ENCODE data around the gene EIF1.
A peak's percentile ranks its signal among the peaks of the same experiment; 100 is the strongest.
"Not testable (repeated sequence)": the region's sequence is repeated elsewhere in the genome, so short reads cannot be mapped to it uniquely, and the experiment has no call there.

EIF1 gene

DNA sequence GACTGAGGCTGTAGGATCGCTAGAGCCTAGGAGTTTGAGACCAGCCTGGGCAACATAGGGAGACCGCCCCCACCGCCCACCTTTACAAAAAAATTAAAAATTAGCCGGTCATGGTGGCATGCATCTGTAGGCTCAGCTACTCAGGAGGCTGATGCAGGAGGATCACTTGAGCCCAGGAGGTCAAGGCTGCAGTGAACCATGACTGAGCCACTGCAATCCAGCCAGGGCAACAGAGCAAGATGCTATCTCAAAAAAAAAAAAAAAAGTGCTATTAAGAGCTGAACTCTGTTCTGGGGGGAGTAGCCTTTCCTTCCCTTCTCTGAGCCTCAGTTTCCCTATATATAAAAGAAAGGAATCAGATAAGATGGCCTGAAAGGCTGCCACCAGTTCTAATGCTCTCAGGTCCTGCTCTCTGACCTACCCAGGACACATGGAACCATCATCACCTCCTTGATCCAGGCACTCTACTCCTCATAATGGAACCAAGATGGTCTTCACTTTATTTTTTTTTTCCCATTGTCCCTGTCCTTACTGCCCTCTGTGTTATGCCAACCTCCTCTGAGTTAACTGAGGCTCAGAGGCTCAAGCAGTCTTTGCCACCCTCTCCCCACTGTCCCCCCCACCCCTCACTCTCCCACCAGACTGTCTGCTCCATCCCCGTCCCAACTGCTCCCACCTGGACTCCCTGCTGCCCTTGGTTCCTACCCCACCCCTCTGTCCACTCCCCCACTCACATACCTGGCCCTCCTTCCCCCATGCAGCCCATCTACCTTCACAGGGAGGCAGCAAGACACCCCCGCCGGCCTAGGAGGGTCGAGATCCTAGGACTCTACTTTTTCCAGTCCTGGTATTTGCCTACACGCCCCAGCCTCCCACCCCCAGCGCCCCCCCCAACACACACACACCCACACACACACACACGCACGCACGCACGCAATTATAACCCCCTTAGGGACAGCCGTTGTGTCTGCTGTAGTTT lies 23.8 kb upstream of the EIF1 start:
- TF ChIP-seq CTCF (conservative IDR thresholded peaks at IDR 0.05; ENCODE audit: low read depth, low read length) = no peak
- H3K4me3 ChIP-seq (ENCODE audit: low read depth, low read length) = peak overlapping the region; percentile 62
- DNase-seq (ENCODE audit: low read depth) = no peak

DNA sequence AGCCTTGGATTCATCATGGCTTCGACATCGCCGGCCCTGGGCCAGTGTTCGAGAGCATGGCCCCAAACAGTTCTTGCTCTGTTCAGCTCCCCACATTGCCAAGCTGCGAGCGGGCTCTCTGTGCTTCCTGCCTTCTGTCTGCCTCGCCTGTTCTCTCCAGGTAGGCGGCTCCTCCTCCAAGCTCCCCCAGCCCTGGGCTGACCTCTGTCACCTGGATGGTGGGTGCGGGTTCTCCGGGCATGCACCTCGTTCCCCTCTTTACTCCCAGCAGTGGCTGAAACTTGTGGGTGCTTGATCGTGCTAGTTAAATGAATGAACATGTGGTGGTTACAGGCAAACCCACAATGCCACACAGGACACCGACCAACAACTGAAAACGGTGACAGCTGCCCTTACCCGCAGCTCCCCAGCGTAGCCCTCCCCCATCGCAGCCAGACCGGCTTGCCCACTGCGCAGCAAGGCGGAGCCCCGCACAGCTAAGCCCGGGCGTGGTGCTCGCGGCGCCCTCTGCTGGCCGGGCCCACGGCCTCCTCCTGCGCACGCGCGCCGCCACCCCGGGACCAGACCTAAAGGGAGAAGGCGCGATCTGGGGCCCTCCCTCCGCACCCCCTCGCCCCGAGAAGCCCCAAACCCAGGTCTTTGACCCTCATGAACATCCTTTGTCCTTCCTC lies 23.0 kb upstream of the EIF1 start:
- TF ChIP-seq CTCF (conservative IDR thresholded peaks at IDR 0.05; ENCODE audit: low read depth, low read length) = peak; percentile 63
- H3K4me3 ChIP-seq (ENCODE audit: low read depth, low read length) = peak overlapping the region; percentile 62
- DNase-seq (ENCODE audit: low read depth) = peak; percentile 83

GRCh38 chr17:41666237-41666641 lies 22.4 kb upstream of the EIF1 start:
- peak overlapping the region; percentile 62 for H3K4me3 ChIP-seq (ENCODE audit: low read depth, low read length)
- DNase-seq (ENCODE audit: low read depth) = peak; percentile 80
- TF ChIP-seq CTCF (conservative IDR thresholded peaks at IDR 0.05; ENCODE audit: low read depth, low read length) = no peak

DNA sequence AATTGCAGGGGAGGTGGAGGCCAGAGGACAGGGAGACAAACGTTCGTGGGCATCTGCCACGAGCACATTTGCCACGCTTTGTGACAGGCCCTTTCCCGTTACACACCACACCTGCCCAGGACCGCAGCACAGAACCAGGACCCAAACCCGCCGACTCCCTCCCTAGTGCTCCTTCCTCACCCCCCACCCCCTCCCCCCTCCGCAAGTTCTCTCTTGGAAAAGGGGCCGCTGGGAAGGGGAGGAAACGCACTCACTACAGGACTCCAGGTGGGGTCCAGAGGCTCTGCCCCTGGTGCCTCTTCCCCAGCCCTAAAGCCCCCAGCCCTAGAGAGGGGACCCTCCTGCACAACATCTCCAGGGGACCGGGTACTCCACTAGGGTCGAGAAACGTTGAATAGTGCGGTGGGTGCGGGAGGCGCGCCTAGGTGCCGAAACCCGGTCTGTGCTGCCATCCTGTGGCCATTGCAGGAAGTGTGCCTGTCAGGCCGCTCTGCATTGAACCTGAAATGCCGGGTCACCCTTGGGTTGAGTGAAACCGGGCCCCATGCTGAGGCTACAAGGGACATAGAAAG lies 21.9 kb upstream of the EIF1 start:
- H3K4me3 ChIP-seq (ENCODE audit: low read depth, low read length) = peak overlapping the region; percentile 62
- TF ChIP-seq CTCF (conservative IDR thresholded peaks at IDR 0.05; ENCODE audit: low read depth, low read length) = peak; percentile 94
- peak; percentile 76 for DNase-seq (ENCODE audit: low read depth)

DNA sequence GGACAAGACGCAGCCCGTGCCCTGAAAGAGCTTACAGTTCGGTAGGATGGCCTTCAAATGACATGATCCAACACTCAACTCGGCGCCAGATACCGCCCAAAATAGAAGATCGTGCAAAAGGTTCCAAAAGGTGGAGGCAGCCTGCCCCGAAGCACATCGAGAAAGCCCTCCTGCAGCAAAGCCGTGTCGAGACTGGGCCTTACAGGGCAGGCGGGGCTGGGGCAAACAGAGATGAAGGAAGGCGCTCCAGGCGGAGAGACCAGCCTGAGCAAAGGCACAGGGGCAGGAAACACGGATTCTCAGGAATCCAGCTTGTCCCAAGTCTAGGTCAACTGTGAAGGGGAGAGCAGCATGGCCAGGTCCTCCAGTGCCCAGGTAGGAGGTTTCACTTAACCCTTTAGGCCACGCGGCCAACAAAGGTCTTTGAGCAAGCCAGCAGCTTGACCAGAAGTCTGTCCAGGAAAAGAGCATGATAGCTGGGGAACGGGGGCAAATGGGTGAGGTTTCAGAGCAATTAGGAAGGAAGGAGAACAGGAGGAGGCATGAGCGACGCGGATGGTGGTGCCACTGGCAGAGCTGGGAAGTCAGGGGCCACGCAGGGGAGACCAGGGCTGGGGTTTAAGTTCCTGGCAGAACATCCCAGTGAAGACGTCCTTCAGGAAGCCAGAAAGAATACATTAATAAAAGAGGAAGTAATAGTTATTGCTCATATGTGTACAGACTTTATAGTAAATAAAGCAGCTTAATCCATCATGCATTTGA lies 21.2 kb upstream of the EIF1 start:
- TF ChIP-seq CTCF (conservative IDR thresholded peaks at IDR 0.05; ENCODE audit: low read depth, low read length) = no peak
- H3K4me3 ChIP-seq (ENCODE audit: low read depth, low read length) = no peak overlapping the region
- no peak for DNase-seq (ENCODE audit: low read depth)

GRCh38 chr17:41672153-41672552 lies 16.5 kb upstream of the EIF1 start:
- TF ChIP-seq CTCF (conservative IDR thresholded peaks at IDR 0.05; ENCODE audit: low read depth, low read length) = no peak

GRCh38 chr17:41675157-41676057 lies 13.3 kb upstream of the EIF1 start:
- DNase-seq (ENCODE audit: low read depth); H3K4me3 ChIP-seq (ENCODE audit: low read depth, low read length): not testable (repeated sequence)

More at GRCh38 chr17:41672153-41672552, 16.5 kb upstream of the EIF1 start:
- H3K4me3 ChIP-seq (ENCODE audit: low read depth, low read length) = no peak overlapping the region
- no peak for DNase-seq (ENCODE audit: low read depth)
